NCI-H2227 (cell line): ENCODE data around the gene SFXN5.
"Not testable (repeated sequence)": the region's sequence is repeated elsewhere in the genome, so short reads cannot be mapped to it uniquely, and the experiment has no call there.

ENCODE experiments used
- DNase-seq: peaks from one replicate; lab custom pipeline; 2025; ENCODE audit not compliant: unreplicated experiment; lab: John Stamatoyannopoulos, UW

SFXN5 gene

GRCh38 chr2:73078457-73079411 is 7.2 kb upstream of the SFXN5 start:
- no peak for DNase-seq

GRCh38 chr2:73077424-73077795 is 5.9 kb upstream of the SFXN5 start:
- DNase-seq: no peak

DNA sequence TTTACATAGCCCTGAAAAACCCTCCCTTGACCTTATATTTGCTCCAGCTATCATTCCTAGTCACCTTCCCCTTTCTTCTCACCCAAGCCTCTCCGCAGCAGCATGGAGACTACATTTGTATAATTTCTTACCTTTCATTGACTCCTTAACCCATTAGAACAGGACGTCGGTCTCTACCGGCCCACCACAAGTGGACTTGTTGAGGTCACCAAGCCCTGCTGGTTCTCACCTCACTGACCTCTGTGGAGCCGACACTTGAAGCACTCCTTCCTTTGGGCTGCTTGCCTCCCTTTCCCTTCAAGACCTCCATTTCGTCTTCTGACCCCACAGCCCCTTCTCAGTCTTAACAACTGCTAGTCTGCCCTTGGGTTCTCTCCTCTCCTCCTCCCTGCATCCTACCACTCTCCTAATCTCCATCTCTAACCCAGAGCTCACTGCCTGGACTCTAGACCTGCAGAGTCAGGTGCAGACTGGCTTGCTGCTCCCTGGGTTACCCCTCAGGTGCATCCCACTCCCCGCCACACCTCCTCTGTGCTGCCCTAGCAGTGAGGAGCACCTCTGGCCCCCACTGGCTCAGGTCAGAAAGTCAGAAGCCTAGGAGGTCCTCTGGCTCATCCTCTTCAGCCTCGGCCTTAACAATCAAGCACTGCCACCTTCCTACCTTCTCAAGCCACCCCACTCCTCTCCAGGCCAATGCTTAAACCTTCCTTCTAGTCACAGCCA is 5.3 kb upstream of the SFXN5 start:
- DNase-seq: no peak

DNA sequence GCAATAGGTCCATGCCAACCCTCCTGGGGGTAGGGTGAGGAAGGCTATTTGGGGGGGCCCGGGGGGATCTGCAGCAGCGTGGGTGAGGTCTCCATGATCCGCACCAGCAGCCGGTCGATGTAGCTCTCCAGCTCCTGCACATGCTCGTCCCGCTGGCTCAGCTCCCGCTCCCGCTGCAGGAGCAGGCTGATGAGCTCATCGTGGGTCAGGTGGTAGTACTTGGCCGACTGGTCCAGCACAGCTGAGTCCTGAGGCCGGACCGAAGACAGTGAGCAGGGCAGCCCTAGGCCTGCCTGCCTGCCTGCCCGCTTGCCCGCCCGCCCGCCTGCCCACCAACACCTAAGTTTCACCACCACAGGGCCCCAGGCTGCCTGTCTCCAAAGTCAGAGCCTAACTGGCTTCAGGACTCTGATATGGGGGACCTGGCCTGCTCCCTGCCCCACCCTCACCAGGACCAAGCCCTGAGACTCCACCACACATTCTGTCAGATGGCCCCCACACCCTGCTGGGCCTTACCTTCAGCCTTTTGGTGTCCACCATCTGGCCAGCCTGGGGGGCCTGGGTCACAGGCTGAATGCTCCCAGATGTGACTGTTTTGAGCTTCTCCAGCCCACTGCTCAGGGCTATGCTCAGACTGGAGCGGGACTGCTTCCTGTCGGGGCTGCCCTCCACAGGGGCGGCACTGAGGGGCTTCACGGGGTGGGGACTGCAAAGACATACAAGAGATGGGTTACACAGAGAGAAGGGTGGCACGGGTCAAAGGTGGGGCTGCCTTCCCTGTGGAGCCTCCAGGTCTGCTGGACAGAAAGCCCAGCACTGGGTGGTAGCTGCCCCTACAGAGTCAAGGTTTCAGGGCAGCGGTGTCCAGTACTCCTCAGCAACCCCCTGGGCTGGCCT is 4.2 kb upstream of the SFXN5 start:
- DNase-seq: no peak

DNA sequence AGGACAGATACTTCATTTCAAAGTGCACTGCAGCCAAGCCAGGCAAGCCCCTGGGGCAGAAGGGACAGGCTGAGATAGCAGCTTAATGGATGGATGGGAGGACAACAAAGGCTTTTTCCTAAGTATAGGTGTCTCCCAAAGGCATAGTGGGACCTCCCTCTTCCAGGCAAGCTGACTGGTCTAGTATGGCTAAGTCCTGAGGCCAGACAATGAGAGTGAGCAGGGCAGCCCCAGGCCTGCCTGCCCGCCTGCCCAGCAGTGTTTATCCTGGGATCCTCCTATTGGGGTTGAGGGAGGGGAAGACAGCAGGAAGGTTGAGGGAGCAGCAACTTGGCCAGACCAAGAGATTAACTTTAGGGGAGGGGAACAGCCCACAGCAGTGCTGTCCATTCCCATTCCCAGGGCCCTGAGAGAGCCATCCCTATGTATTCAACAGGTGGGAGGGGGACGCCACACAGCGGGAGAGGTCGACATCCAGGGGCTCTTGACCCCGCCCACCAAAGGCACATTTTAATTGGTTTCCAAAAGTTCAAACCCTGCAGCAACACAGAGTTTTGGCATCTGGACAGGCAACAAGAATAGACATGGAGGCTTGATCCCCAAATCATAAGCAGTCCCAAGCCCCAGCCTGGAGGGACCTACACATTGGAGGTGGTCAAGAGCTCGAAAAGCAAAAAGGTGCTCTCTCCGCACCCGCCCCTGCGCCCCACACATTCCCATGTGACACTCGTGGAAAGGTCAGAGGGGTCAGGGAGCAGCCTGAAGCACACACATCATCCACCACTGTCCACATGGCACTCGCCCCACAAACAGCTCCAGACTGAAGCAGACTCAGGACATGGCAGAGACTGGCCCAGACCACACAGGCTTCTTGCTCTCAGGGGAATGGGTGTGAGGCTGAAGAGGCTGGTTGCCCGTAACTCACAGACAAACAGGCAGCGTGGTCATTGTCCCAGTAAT is 2.9 kb upstream of the SFXN5 start:
- DNase-seq: no peak

GRCh38 chr2:73072416-73072815 is 904 bp upstream of the SFXN5 start:
- DNase-seq: no peak

DNA sequence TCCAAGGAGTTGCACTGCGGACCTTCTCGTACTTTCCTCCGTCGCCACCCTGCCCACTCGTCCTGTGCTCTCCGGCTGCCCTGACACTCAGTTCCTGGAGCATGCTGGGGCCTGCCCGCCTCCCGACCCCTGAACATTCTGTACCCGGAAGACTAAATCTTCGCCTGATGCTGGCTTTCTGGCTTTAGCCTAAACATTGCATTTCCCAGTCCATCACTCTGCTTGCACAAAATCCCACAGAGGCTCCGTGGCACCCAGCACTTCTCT is 550 bp upstream of the SFXN5 start:
- no peak for DNase-seq

- peak; percentile 76 for DNase-seq
These were observed 711 bp downstream of the SFXN5 start for GRCh38 chr2:73070643-73071359.

DNA sequence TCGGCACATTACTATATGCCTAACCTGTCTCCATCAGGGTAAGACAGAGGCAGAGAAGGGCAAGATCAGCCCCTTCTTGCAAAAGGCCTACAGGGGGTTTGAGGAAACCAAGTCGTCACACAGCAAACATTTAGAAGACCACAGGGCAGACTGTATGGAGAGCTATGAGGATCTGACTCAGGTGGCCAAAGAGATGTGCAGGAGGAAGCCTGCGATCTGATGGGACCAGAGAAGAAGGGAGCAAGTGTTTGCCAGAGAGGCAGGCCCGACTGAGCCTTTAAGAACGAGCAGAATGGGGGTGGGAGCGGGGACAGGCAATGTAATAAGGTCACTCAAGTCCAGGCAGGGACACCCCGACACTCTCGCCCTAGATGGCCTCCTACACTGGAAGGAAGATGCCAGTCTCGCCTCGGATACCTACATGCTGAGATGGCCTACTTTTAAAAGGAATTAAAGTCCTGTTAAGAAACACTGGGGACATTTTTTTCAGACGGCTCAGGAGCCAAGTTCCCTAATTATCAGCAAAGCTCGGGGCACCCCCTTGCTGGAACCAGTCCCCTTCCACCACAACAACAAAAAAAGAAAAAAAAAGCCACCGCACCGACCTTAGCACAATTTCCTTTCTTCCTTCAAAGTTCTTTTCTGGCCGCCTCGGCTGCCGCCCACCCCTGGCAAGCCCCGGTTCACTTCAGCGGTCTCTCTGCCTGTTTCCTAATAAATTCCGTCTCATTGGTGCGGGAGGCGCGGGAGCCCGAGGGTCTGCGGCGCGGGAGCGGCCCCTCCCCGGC is 1.5 kb downstream of the SFXN5 start:
- DNase-seq: no peak

- no peak for DNase-seq
These were observed 2.3 kb downstream of the SFXN5 start for GRCh38 chr2:73069041-73069854.

DNA sequence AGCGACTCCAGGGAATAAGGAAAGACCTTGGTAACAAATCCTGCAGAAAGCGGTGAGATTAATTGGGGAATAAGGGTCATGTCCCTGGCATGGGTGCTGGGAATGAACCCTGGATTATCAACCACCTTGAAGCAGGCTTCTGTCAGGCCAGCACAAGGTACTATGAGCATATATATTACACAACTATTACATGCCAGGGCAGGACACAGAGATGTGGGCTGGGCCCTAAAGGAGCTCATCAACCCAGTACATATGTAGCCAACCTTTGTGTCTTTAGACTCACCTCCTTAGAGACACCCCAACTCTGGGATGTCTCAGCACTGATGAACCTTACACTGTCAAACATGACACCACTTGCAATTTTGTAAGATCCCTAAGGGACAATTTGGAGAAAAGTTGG is 3.4 kb downstream of the SFXN5 start:
- DNase-seq: no peak

- no peak for DNase-seq
These were observed 4.5 kb downstream of the SFXN5 start for GRCh38 chr2:73067043-73067442.

DNA sequence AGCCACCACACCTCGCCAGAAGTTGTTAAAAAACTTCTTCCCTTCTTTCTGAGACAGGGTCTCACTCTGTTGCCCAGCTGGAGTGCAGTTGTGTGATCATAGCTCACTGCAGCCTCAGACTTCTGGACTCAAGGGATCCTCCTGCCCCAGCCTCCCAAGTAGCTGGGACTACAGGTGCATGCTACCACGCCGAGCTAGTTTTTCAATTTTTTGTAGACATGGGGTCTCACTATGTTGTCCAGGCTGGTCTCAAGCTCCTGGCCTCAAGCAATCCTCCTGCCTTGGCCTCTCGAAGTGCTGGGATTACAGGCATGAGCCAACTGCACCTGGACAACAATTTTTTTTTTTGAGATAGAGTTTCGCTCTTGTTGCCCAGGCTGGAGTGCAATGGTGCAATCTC is 6.4 kb downstream of the SFXN5 start:
- DNase-seq: not testable (repeated sequence)

DNA sequence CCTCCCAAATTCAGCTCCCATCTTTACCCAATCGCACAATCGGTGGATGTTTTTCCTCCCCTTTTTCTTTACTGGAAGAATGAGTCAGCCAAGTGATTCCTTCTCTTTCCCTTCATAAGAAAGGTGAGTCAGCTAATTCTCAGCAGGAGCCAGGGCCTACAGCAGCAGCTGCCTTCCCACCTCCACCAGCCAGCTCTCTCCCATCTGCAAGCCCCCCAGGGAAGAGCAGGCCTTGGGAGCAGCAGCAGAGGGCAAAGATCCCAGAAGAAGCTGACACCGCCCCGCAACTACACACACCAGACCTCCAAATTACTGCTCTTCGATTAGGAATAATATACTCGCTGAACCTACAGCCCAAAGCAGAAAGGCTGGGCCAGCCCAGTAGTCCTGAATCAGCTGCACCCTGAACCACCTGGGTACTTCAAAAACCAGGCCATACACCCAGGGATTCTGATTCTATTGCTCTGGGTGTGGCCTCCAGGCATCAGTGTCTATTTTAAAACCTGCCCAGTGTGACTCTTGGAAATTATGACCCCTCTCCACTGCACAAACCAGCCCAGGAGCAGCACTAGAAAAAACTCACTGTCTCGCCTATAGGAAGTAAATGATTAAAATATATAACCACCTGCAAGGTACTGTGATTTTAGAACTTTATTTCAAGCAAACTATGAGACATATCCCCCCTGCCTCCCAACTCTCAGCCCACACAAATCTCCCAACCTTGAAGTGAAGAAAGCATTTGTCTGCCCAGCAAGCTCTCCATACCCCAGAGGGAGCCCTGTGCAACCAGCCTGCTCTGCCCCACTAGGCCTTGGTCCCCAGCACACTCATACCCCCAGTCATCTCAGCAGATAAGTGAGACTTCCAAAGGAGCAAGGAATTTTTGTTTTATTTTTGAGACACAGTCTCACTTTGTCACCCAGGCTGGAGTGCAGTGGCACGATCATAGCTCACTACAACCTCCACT is 7.3 kb downstream of the SFXN5 start:
- peak; percentile 32 for DNase-seq

DNA sequence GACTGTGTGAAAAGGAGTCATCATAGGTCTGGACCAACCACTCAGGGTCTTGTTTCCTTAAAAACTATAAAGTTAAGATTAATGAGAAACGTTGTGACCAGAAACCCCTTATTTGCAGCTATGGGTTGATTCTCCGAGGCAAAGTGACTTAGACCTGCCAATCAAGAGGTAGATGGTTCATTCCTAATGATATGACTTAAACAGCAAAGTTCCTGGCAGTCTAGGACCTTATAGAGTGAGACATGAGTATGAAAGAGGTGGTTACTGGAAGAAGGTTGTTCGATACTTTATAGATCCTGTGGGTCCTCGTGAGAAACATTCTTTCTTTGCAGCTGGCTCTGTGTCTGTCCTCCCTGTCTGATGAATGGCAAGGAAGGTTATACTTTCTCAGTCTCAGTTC is 8.0 kb downstream of the SFXN5 start:
- DNase-seq: no peak

- no peak for DNase-seq
These were observed 12.4 kb downstream of the SFXN5 start for GRCh38 chr2:73059106-73059505.

DNA sequence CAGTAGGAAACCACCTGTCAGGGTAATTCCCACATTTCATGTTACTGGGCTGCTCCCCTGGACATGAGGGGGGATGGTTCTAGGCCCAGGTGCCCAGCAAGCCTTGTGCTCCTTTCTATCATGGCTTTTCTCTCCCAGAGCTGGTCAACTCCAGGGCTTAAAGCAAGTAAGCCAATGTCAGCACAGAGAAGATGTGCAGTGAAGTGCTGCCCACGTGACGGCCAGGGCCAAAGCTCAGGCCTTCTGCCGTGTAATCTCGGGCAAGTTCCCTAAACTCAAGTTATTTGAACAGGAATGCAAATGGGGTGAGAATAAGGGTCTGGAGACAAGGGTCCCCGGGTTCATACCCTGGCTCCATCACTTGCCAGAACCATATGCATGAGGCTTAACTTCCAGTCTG is 16.5 kb downstream of the SFXN5 start:
- DNase-seq: no peak
